Gastrocnemius medialis (tissue), 4 donors: ENCODE results near the gene TENM3. TPM values are rescaled to one million over a fixed set of nuclear protein-coding genes. Genes with fewer than 3 reads are reported as not detected.

Source experiments
- ATAC-seq, 2 donors: fragments of 150-250 bp; one replicate each; pipeline ENCODE4 v1.9.1; 2016
- DNase-seq, 2 donors: peaks; one replicate each; pipeline ENCODE4 v3.0.0-alpha.2; 2019
- H3K27ac ChIP-seq, 4 donors: fragments of 200-600 bp; sonication (generic); 1 replicate in 1 of 4; 2 replicates in 3 of 4; pipeline ENCODE4 v1.5.1; 2016 to 2018; ENCODE audit warnings: mild to moderate bottlenecking in 2 of 4, moderate library complexity in 1 of 4
- H3K27me3 ChIP-seq, 3 donors: fragments of 200-600 bp; sonication (generic) in 2 of 3; 1 replicate in 1 of 3; 2 replicates in 2 of 3; pipeline versions ENCODE4 v1.5.1 to v1.6.0; 2016 to 2019; ENCODE audit warnings: mild to moderate bottlenecking in 1 of 3, moderate library complexity in 1 of 3
- H3K36me3 ChIP-seq, 2 donors: fragments of 200-600 bp; sonication (generic) in 1 of 2; one replicate each; pipeline ENCODE4 v1.5.1; 2017 to 2018
- H3K4me1 ChIP-seq, 2 donors: fragments of 200-600 bp; sonication (generic) in 1 of 2; one replicate each; pipeline ENCODE4 v1.5.1; 2016 to 2017; ENCODE audit warnings: mild to moderate bottlenecking in 2 of 2
- H3K4me3 ChIP-seq, 4 donors: fragments of 200-600 bp; sonication (generic) in 3 of 4; 1 replicate in 1 of 4; 2 replicates in 3 of 4; pipeline ENCODE4 v1.5.1; 2016 to 2019; ENCODE audit warnings: mild to moderate bottlenecking in 2 of 4
- H3K9me3 ChIP-seq, 3 donors: fragments of 200-600 bp; sonication (generic) in 2 of 3; 1 replicate in 1 of 3; 2 replicates in 2 of 3; pipeline ENCODE4 v1.5.1; 2016 to 2019
- CTCF ChIP-seq, 5 experiments: fragments of 450-650 bp in 3 of 5; fragments of 200-600 bp in 2 of 5; sonication (generic) in 2 of 5; IDR thresholded peaks in 4 of 5; conservative IDR thresholded peaks in 1 of 5; 1 replicate in 4 of 5; 2 replicates in 1 of 5; pipeline ENCODE4 v1.5.1; 2016 to 2019; ENCODE audit warnings: antibody characterized with exemption in 5 of 5, mild to moderate bottlenecking in 3 of 5, moderate library complexity in 3 of 5
- POLR2A ChIP-seq, 2 donors: fragments of 450-650 bp; IDR thresholded peaks; one replicate each; pipeline ENCODE4 v1.6.1; 2017; ENCODE audit warnings: antibody characterized with exemption in 2 of 2, mild to moderate bottlenecking in 2 of 2, moderate library complexity in 2 of 2
- in situ Hi-C, 4 donors: fragments of 200-750 bp; cut with MboI; loops; one replicate each; pipeline versions ENCODE4 v1.15.0 to v1.8.0; 2017; ENCODE audit warnings: low sequenced_read_pairs in 4 of 4
- intact Hi-C: fragments of 100-400 bp; cut with DNase I; formaldehyde crosslinking; loops from one replicate; pipeline ENCODE4 v1.15.1; 2023; ENCODE audit warnings: low total_unique reads
- total RNA-seq, 4 donors: library from RNA; depleted of rRNA; stranded (reverse); fragments of >200 nt; gene quantifications; one replicate each; pipeline versions ENCODE4 v1.1.0 to v1.2.3, GENCODE V29; 2016

The TENM3 gene
- total RNA-seq, 4 donors from 2014 or later, result 8.3 to 16.2 (median 12.3) TPM

- Histone ChIP-seq H3K27ac (no peak overlapping the region), H3K4me1 (no peaks in the 10 kb centered on the region), H3K36me3 (no peaks in the 10 kb centered on the region), H3K4me3 (no peak overlapping the region), H3K9me3 (no peaks in the 10 kb centered on the region), H3K27me3 (no peaks in the 10 kb centered on the region)
- no peak for TF ChIP-seq POLR2A (IDR thresholded peaks at IDR 0.05)
- no peak for TF ChIP-seq CTCF (IDR thresholded peaks at IDR 0.05 in 4 of 5, conservative IDR thresholded peaks at IDR 0.05 in 1 of 5)
- intact Hi-C loops, result no loop called here
- ATAC-seq (no peak), DNase-seq (no peak)
- in situ Hi-C loops, result no loop called here
Measured at GRCh38 chr4:182748949-182749348, 505.7 kb downstream of the TENM3 start.

- TF ChIP-seq CTCF (IDR thresholded peaks at IDR 0.05 in 4 of 5, conservative IDR thresholded peaks at IDR 0.05 in 1 of 5) (no peak), POLR2A (IDR thresholded peaks at IDR 0.05) (no peak)
- Histone ChIP-seq H3K9me3 (no peaks in the 10 kb centered on the region), H3K27ac (no peak overlapping the region), H3K36me3 (no peaks in the 10 kb centered on the region), H3K4me1 (no peaks in the 10 kb centered on the region), H3K27me3 (no peaks in the 10 kb centered on the region), H3K4me3 (no peak overlapping the region)
- intact Hi-C loops, result no loop called here
- in situ Hi-C loops, result no loop called here
- no peak for ATAC-seq
- DNase-seq, result no peak
Measured at GRCh38 chr4:182749667-182750167, 506.5 kb downstream of the TENM3 start.

- DNase-seq (no peak), ATAC-seq (no peak)
- Histone ChIP-seq H3K27me3 (no peaks in the 10 kb centered on the region), H3K4me3 (no peak overlapping the region), H3K27ac (no peak overlapping the region), H3K9me3 (no peaks in the 10 kb centered on the region), H3K36me3 (no peaks in the 10 kb centered on the region), H3K4me1 (no peaks in the 10 kb centered on the region)
- intact Hi-C loops, result no loop called here
- TF ChIP-seq POLR2A (IDR thresholded peaks at IDR 0.05) (no peak), CTCF (IDR thresholded peaks at IDR 0.05 in 4 of 5, conservative IDR thresholded peaks at IDR 0.05 in 1 of 5) (no peak)
- in situ Hi-C loops, result no loop called here
Measured at GRCh38 chr4:182752158-182752910, 509.1 kb downstream of the TENM3 start.

- intact Hi-C loops (no loop called here), in situ Hi-C loops (no loop called here)
- no peak for DNase-seq
- no peak for ATAC-seq
- Histone ChIP-seq H3K4me3 (no peak overlapping the region), H3K36me3 (no peaks in the 10 kb centered on the region), H3K4me1 (no peaks in the 10 kb centered on the region), H3K9me3 (no peaks in the 10 kb centered on the region), H3K27me3 (no peaks in the 10 kb centered on the region), H3K27ac (no peak overlapping the region)
- TF ChIP-seq POLR2A (IDR thresholded peaks at IDR 0.05) (no peak), CTCF (IDR thresholded peaks at IDR 0.05 in 4 of 5, conservative IDR thresholded peaks at IDR 0.05 in 1 of 5) (no peak)
Measured at GRCh38 chr4:182754895-182755294, 511.7 kb downstream of the TENM3 start.
